GM12892 (cell line): ENCODE measurements around the gene MLPH.

Experiments
- POLR2A ChIP-seq: IDR thresholded peaks from 2 replicates; pipeline ENCODE4 v1.6.1; 2011; ENCODE audit warnings: low read depth, low read length, control low read depth
- POLR2AphosphoS5 ChIP-seq: IDR thresholded peaks from 2 replicates; pipeline ENCODE4 v1.6.1; 2011; ENCODE audit warnings: low read depth, low read length, control low read depth

DNA sequence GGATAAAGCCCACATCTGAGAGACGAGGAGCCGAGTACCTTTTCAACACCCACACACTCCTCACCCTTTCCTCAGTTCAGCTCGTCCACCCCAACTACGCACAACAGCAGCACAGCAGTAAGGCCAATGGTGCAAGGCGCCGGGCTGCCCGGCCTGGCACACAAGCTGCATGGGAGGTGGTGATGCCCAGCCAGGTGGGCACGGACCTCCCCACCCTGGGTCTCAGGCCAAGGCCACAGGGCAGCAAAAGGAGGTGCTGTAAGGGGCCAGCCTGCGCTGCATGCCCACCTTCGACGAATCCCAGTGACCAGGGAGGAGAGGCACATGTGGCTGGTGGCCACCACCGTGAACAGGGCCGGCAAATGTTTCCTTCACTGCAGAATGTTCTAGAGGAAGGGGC, 36.5 kb upstream of the MLPH start:
- TF ChIP-seq POLR2AphosphoS5: no peak
- TF ChIP-seq POLR2A: no peak
